Tibial nerve (tissue), 4 donors: ENCODE results near the gene CALHM3. TPM values are rescaled to one million over a fixed set of nuclear protein-coding genes. Genes with fewer than 3 reads are reported as not detected.
"Not testable (repeated sequence)": the region's sequence is repeated elsewhere in the genome, so short reads cannot be mapped to it uniquely, and the experiment has no call there.

Experiments
- DNase-seq, 2 donors: peaks; one replicate each; pipeline ENCODE4 v3.0.0-alpha.2; 2019; ENCODE audit warnings: low spot score in 2 of 2
- H3K27ac ChIP-seq, 4 donors: fragments of 200-600 bp; sonication (generic) in 3 of 4; one replicate each; pipeline ENCODE4 v1.5.1; 2017 to 2019; ENCODE audit warnings: mild to moderate bottlenecking in 1 of 4
- H3K27me3 ChIP-seq, 2 donors: fragments of 200-600 bp; sonication (generic) in 1 of 2; one replicate each; pipeline versions ENCODE4 v1.5.1 to v1.6.0; 2017 to 2019
- H3K36me3 ChIP-seq, 3 donors: fragments of 200-600 bp; sonication (generic); one replicate each; pipeline ENCODE4 v1.5.1; 2018 to 2019
- H3K4me1 ChIP-seq, 4 donors: fragments of 200-600 bp; sonication (generic) in 3 of 4; one replicate each; pipeline ENCODE4 v1.5.1; 2017 to 2019
- H3K4me3 ChIP-seq, 4 donors: fragments of 200-600 bp; sonication (generic) in 3 of 4; one replicate each; pipeline ENCODE4 v1.5.1; 2017 to 2019; ENCODE audit warnings: mild to moderate bottlenecking in 1 of 4, moderate library complexity in 1 of 4
- H3K9me3 ChIP-seq, 4 donors: fragments of 200-600 bp; sonication (generic) in 3 of 4; one replicate each; pipeline ENCODE4 v1.5.1; 2017 to 2019
- CTCF ChIP-seq, 5 experiments: fragments of 200-600 bp in 3 of 5; fragments of 450-650 bp in 2 of 5; sonication (generic) in 3 of 5; IDR thresholded peaks; one replicate each; pipeline ENCODE4 v1.5.1; 2016 to 2019; ENCODE audit warnings: antibody characterized with exemption in 5 of 5, mild to moderate bottlenecking in 3 of 5, moderate library complexity in 2 of 5
- EP300 ChIP-seq, 2 donors: sonication (generic); formaldehyde crosslinking; IDR thresholded peaks; one replicate each; pipeline ENCODE4 v1.6.1; 2017; ENCODE audit warnings: antibody characterized with exemption in 2 of 2, mild to moderate bottlenecking in 1 of 2
- POLR2A ChIP-seq, 2 donors: fragments of 450-650 bp; IDR thresholded peaks; one replicate each; pipeline ENCODE4 v1.6.1; 2017; ENCODE audit warnings: antibody characterized with exemption in 2 of 2, mild to moderate bottlenecking in 2 of 2, moderate library complexity in 2 of 2
- WGBS, 2 donors: methylation state at CpG; one replicate each; pipeline ENCODE4 v1.1.5; 2018; 5-methylcytosine and 5-hydroxymethylcytosine counted together
- total RNA-seq, 4 donors: library from RNA; depleted of rRNA; stranded (reverse); fragments of >200 nt; gene quantifications; one replicate each; pipeline ENCODE4 v1.1.0, GENCODE V29; 2016

CALHM3 gene
- not detected for total RNA-seq

GRCh38 chr10:103479135-103479534, at the start of gene CALHM3:
Gene CALHM3 (minus strand): TSS chr10:103479240. CDS start chr10:103479032, 208 bp downstream.
- H3K27me3 ChIP-seq = no peaks in the 10 kb centered on the region
- peaks cover 0 to 15% (median 0%) of the 10 kb centered on the region in 4 donors for H3K4me1 ChIP-seq
- 67 to 72% methylated on average over 7 of the region's 7 CpGs for WGBS, 2 donors
- TF ChIP-seq POLR2A (IDR thresholded peaks at IDR 0.05) (no peak), EP300 (IDR thresholded peaks at IDR 0.05) (no peak), CTCF (IDR thresholded peaks at IDR 0.05) (no peak)
- no peaks in the 10 kb centered on the region for H3K9me3 ChIP-seq
- H3K36me3 ChIP-seq = no peaks in the 10 kb centered on the region
- no peak for DNase-seq
- H3K27ac ChIP-seq = no peak within 1 kb of the TSS
- H3K4me3 ChIP-seq = no peak within 1 kb of the TSS

GRCh38 chr10:103528549-103528948, 49.5 kb upstream of the CALHM3 start:
- Histone ChIP-seq H3K27me3 (no peaks in the 10 kb centered on the region), H3K9me3 (peaks cover 0 to 33% (median 0%) of the 10 kb centered on the region in 4 donors), H3K36me3 (no peaks in the 10 kb centered on the region), H3K27ac (no peak overlapping the region), H3K4me1 (no peaks in the 10 kb centered on the region), H3K4me3 (no peak overlapping the region)
- no peak for TF ChIP-seq CTCF (IDR thresholded peaks at IDR 0.05)
- TF ChIP-seq POLR2A (IDR thresholded peaks at IDR 0.05) = no peak
- TF ChIP-seq EP300 (IDR thresholded peaks at IDR 0.05) = no peak
- no peak for DNase-seq

- H3K36me3 ChIP-seq, DNase-seq, H3K27me3 ChIP-seq, H3K4me3 ChIP-seq, H3K4me1 ChIP-seq, H3K27ac ChIP-seq: not testable (repeated sequence)
- peaks cover 0 to 28% (median 0%) of the 10 kb centered on the region in 4 donors for H3K9me3 ChIP-seq
- 75 to 79% methylated on average over 2 of the region's 2 CpGs for WGBS, 2 donors
Observed at GRCh38 chr10:103527476-103527875, 48.4 kb upstream of the CALHM3 start.

GRCh38 chr10:103525901-103526300, 46.9 kb upstream of the CALHM3 start:
- DNase-seq = no peak

GRCh38 chr10:103523683-103524082, 44.6 kb upstream of the CALHM3 start:
- no peak for DNase-seq

More at GRCh38 chr10:103525901-103526300, 46.9 kb upstream of the CALHM3 start:
- H3K4me3 ChIP-seq = no peak overlapping the region
- TF ChIP-seq CTCF (IDR thresholded peaks at IDR 0.05) (no peak), POLR2A (IDR thresholded peaks at IDR 0.05) (no peak), EP300 (IDR thresholded peaks at IDR 0.05) (no peak)
- no peaks in the 10 kb centered on the region for H3K4me1 ChIP-seq
- no peak overlapping the region for H3K27ac ChIP-seq
- H3K36me3 ChIP-seq = no peaks in the 10 kb centered on the region
- peaks cover 0 to 27% (median 0%) of the 10 kb centered on the region in 4 donors for H3K9me3 ChIP-seq
- H3K27me3 ChIP-seq = no peaks in the 10 kb centered on the region

GRCh38 chr10:103522006-103522405, 43.0 kb upstream of the CALHM3 start:
- not testable (repeated sequence) for H3K9me3 ChIP-seq, H3K4me3 ChIP-seq, H3K27ac ChIP-seq, H3K27me3 ChIP-seq, DNase-seq, H3K36me3 ChIP-seq, H3K4me1 ChIP-seq
- WGBS, 2 donors = 83 to 85% methylated on average over 7 of the region's 7 CpGs

More at GRCh38 chr10:103523683-103524082, 44.6 kb upstream of the CALHM3 start:
- 91% methylated on average over 4 of the region's 4 CpGs for WGBS, 2 donors
- Histone ChIP-seq H3K9me3 (peaks cover 0 to 9% (median 0%) of the 10 kb centered on the region in 4 donors), H3K27ac (no peak overlapping the region), H3K4me1 (no peaks in the 10 kb centered on the region), H3K4me3 (no peak overlapping the region), H3K27me3 (no peaks in the 10 kb centered on the region), H3K36me3 (no peaks in the 10 kb centered on the region)
- TF ChIP-seq EP300 (IDR thresholded peaks at IDR 0.05) (no peak), CTCF (IDR thresholded peaks at IDR 0.05) (no peak)
